HFFc6 (cell line): Measurements from ENCODE around the gene DPYD. TPM values are rescaled to one million over a fixed set of nuclear protein-coding genes. Genes with fewer than 3 reads are reported as not detected.

Experiments used
- DNase-seq: peaks from one replicate; pipeline ENCODE4 v3.0.0-alpha.2; 2018
- H3K27ac Mint-ChIP-seq: 2 replicates; pipeline ENCODE4 v1.8.0; 2020; ENCODE audit warnings: mild to moderate bottlenecking, mixed read lengths
- H3K27me3 Mint-ChIP-seq: 2 replicates; pipeline ENCODE4 v1.8.0; 2021; ENCODE audit warnings: mild to moderate bottlenecking, moderate library complexity, mixed read lengths; ENCODE audit not compliant: insufficient read depth
- H3K36me3 Mint-ChIP-seq: 2 replicates; pipeline ENCODE4 v1.8.0; 2021; ENCODE audit warnings: low read depth, mixed read lengths
- H3K4me1 Mint-ChIP-seq: 2 replicates; pipeline ENCODE4 v1.8.0; 2020; ENCODE audit warnings: low read depth, mixed read lengths
- H3K4me3 Mint-ChIP-seq: 2 replicates; pipeline ENCODE4 v1.8.0; 2020; ENCODE audit warnings: mild to moderate bottlenecking, moderate library complexity, mixed read lengths
- H3K9me3 Mint-ChIP-seq: 2 replicates; pipeline ENCODE4 v1.8.0; 2020; ENCODE audit warnings: mild to moderate bottlenecking, mixed read lengths
- CTCF ChIP-seq: fragments of 200-600 bp; sonication (generic); IDR thresholded peaks from 2 replicates; pipeline ENCODE4 v1.5.0; 2021; ENCODE audit warnings: antibody characterized with exemption, mild to moderate bottlenecking
- total RNA-seq, 6 experiments: library from RNA; stranded (reverse); fragmentation: NEBNext Ultra II Directional; extraction: Animal tissue kit (Norgen Biotek cat#: 25700); gene quantifications; 2 replicates in 1 of 6; 3 replicates in 5 of 6; pipeline ENCODE4 v1.2.3, GENCODE V29; 2021

DPYD gene
- total RNA-seq, 6 experiments from 2014 or later, result 37.0 to 77.8 (median 67.9) TPM

- H3K27me3 Mint-ChIP-seq, result no peaks in the 10 kb centered on the region
- H3K4me3 Mint-ChIP-seq, result no peak overlapping the region
- DNase-seq, result no peak
- TF ChIP-seq CTCF, result no peak
- no peaks in the 10 kb centered on the region; the same call in 1 of the 2 replicates for H3K4me1 Mint-ChIP-seq
- H3K36me3 Mint-ChIP-seq, result peaks cover 11% of the 10 kb centered on the region
- H3K9me3 Mint-ChIP-seq, result no peaks in the 10 kb centered on the region
- no peak overlapping the region for H3K27ac Mint-ChIP-seq
Measured at GRCh38 chr1:97712980-97713379, 207.9 kb downstream of the DPYD start.

- no peak overlapping the region for H3K4me3 Mint-ChIP-seq
- no peak for TF ChIP-seq CTCF
- no peak for DNase-seq
- H3K27me3 Mint-ChIP-seq, result peaks cover 2% of the 10 kb centered on the region; the same call in 1 of the 2 replicates
- peaks cover 1% of the 10 kb centered on the region; the same call in 1 of the 2 replicates for H3K9me3 Mint-ChIP-seq
- peaks cover 13% of the 10 kb centered on the region for H3K36me3 Mint-ChIP-seq
- no peak overlapping the region; the same call in 1 of the 2 replicates for H3K27ac Mint-ChIP-seq
- no peaks in the 10 kb centered on the region; the same call in 1 of the 2 replicates for H3K4me1 Mint-ChIP-seq
Measured at GRCh38 chr1:97711858-97712257, 209.0 kb downstream of the DPYD start.

GRCh38 chr1:97693601-97694000, 227.2 kb downstream of the DPYD start:
- DNase-seq, result peak; percentile 16
- Mint-ChIP-seq H3K27ac (peak overlapping the region; percentile 20; the same call in 1 of the 2 replicates), H3K36me3 (peaks cover 25% of the 10 kb centered on the region), H3K4me1 (peaks cover 19% of the 10 kb centered on the region), H3K4me3 (no peak overlapping the region), H3K9me3 (no peaks in the 10 kb centered on the region), H3K27me3 (no peaks in the 10 kb centered on the region)
- TF ChIP-seq CTCF, result no peak

- peaks cover 38% of the 10 kb centered on the region for H3K36me3 Mint-ChIP-seq
- H3K4me1 Mint-ChIP-seq, result peaks cover 19% of the 10 kb centered on the region
- DNase-seq, result no peak
Measured at GRCh38 chr1:97691325-97691724, 229.5 kb downstream of the DPYD start.

DNA sequence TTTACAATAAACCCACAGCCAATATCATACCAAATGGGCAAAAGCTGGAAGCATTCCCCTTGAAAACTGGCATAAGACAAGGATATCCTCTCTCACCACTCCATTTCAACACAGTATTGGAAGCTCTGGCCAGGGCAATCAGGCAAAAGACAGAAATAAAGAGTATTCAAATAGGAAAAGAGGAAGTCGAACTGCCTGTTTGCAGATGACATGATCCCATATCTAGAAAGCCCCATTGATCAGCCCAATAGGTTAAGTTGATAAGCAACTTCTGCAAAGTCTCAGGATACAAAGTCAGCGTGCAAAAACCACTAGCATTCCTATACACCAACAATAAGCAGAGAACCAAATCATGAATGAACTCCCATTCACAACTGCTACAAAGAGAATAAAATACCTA, 235.5 kb downstream of the DPYD start:
- Mint-ChIP-seq H3K4me3 (no peak overlapping the region), H3K36me3 (peaks cover 20% of the 10 kb centered on the region), H3K27ac (no peak overlapping the region), H3K27me3 (no peaks in the 10 kb centered on the region), H3K9me3 (no peaks in the 10 kb centered on the region; the same call in 1 of the 2 replicates), H3K4me1 (peaks cover 7% of the 10 kb centered on the region; the same call in 1 of the 2 replicates)
- no peak for TF ChIP-seq CTCF
- no peak for DNase-seq

More at GRCh38 chr1:97691325-97691724, 229.5 kb downstream of the DPYD start:
- Mint-ChIP-seq H3K27ac (no peak overlapping the region), H3K4me3 (no peak overlapping the region), H3K9me3 (no peaks in the 10 kb centered on the region), H3K27me3 (no peaks in the 10 kb centered on the region)
- no peak for TF ChIP-seq CTCF
